ENCODE results near the gene HNRNPUL2. TPM values are rescaled to one million over a fixed set of nuclear protein-coding genes. Genes with fewer than 3 reads are reported as not detected.

HNRNPUL2 gene
- total and polyA plus RNA-seq, 9 of the 15 experiments (the other 6 are each of a cell fraction or from before 2014, with no cell fraction given) = 0.89 to 44.3 (median 15.2) TPM

DNA sequence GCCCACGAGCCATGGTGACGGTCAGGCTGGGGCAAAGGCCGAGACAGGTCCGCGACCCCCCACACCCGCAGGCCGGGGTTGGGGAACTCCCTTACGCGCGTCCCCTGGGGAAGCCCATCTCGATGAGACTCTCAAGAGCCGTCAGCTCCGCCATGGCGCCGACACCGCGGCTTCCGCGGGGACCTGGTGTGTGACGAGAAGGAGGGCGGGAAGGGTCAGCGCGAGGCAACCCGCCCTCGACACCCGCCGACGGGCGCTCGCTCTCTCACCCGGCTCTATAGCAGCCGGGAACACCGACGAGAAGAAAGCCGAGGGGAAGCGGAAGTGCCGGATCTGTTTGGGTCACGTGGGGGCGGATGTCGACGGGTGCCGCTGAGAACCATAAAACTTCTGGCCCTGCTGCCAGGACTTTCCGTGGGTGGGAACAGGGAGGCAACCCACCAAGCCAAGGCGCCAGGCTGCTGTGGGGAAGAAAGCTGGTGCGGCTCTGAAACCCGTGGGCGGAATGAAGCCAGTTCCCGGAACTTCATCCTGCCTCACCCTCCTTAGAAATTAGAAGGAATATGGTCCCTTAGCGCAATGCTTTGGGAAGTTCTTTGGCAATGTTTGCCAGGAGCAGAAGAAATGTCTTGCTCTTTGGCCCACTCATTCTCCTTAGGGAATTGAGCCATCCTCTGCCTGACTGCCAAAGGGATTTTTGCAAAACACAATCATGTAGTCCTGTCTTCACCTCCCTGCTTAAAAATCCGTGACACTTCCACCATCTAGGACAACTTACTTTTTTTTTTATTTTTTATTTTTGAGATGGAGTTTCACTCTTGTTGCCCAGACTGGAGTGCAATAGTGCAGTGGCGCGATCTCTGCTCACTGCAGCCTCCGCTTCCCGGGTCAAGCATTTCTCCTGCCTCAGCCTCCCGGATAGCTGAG is 48.2 kb downstream of the HNRNPUL2 start, which contains the start of gene UBXN1 (continued):
- peak; percentile 82 for TF ChIP-seq CBFA2T2 (conservative IDR thresholded peaks at IDR 0.05)
- TF ChIP-seq ZNF583 (CRISPR knock-in tag; IDR thresholded peaks at IDR 0.05) = no peak; the same call in 1 of the 2 replicates
- no peak for TF ChIP-seq PTTG1 (tag; IDR thresholded peaks at IDR 0.05; ENCODE audit: low read depth)
- TF ChIP-seq THRAP3 (IDR thresholded peaks at IDR 0.05; ENCODE audit: borderline replicate concordance) = no peak
- TF ChIP-seq, protein P1, sequence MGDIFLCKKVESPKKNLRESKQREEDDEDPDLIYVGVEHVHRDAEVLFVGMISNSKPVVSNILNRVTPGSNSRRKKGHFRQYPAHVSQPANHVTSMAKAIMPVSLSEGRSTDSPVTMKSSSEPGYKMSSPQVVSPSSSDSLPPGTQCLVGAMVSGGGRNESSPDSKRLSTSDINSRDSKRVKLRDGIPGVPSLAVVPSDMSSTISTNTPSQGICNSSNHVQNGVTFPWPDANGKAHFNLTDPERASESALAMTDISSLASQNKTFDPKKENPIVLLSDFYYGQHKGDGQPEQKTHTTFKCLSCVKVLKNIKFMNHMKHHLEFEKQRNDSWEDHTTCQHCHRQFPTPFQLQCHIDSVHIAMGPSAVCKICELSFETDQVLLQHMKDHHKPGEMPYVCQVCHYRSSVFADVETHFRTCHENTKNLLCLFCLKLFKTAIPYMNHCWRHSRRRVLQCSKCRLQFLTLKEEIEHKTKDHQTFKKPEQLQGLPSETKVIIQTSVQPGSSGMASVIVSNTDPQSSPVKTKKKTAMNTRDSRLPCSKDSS (IDR thresholded peaks at IDR 0.05; ENCODE audit: low read depth, partially characterized antibody) = no peak
- 0 out of 4 replicates have a peak, but pooled peaks of 1 of the 2 experiments have one; percentile 6 for TF ChIP-seq RCOR1 (IDR thresholded peaks at IDR 0.05; ENCODE audit: borderline replicate concordance in 1 of 2, low read depth in 2 of 2, low read length in 2 of 2)
- no peak for TF ChIP-seq MED1 (CRISPR knock-in tag; IDR thresholded peaks at IDR 0.05; ENCODE audit: borderline replicate concordance)
- no peak for TF ChIP-seq HLTF (IDR thresholded peaks at IDR 0.05)
- no peak for TF ChIP-seq MIER1 (IDR thresholded peaks at IDR 0.05; ENCODE audit: low read depth)
- no peak for TF ChIP-seq ZFP30 (CRISPR knock-in tag; IDR thresholded peaks at IDR 0.05; ENCODE audit: borderline replicate concordance)
- TF ChIP-seq, protein P2, sequence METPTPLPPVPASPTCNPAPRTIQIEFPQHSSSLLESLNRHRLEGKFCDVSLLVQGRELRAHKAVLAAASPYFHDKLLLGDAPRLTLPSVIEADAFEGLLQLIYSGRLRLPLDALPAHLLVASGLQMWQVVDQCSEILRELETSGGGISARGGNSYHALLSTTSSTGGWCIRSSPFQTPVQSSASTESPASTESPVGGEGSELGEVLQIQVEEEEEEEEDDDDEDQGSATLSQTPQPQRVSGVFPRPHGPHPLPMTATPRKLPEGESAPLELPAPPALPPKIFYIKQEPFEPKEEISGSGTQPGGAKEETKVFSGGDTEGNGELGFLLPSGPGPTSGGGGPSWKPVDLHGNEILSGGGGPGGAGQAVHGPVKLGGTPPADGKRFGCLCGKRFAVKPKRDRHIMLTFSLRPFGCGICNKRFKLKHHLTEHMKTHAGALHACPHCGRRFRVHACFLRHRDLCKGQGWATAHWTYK (CRISPR knock-in tag; IDR thresholded peaks at IDR 0.05) = no peak; the same call in 1 of the 2 replicates
- TF ChIP-seq CEBPG (CRISPR knock-in tag; IDR thresholded peaks at IDR 0.05) = no peak
- 0 out of 4 replicates have a peak, but pooled peaks of 1 of the 2 experiments have one; percentile 21 for TF ChIP-seq CEBPG (tag; conservative IDR thresholded peaks at IDR 0.05 in 1 of 2, IDR thresholded peaks at IDR 0.05 in 1 of 2)
- no peak for TF ChIP-seq ZNF764 (CRISPR knock-in tag; IDR thresholded peaks at IDR 0.05; ENCODE audit: low read depth)
- TF ChIP-seq, protein P3, sequence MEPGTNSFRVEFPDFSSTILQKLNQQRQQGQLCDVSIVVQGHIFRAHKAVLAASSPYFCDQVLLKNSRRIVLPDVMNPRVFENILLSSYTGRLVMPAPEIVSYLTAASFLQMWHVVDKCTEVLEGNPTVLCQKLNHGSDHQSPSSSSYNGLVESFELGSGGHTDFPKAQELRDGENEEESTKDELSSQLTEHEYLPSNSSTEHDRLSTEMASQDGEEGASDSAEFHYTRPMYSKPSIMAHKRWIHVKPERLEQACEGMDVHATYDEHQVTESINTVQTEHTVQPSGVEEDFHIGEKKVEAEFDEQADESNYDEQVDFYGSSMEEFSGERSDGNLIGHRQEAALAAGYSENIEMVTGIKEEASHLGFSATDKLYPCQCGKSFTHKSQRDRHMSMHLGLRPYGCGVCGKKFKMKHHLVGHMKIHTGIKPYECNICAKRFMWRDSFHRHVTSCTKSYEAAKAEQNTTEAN (CRISPR knock-in tag; IDR thresholded peaks at IDR 0.05) = no peak
- no peak for TF ChIP-seq MYBL2 (IDR thresholded peaks at IDR 0.05; ENCODE audit: low read depth)
- TF ChIP-seq MYBL2 (CRISPR knock-in tag; IDR thresholded peaks at IDR 0.05; ENCODE audit: borderline replicate concordance) = no peak
- peak; percentile 88; the same call in 1 of the 2 replicates for TF ChIP-seq NFRKB (IDR thresholded peaks at IDR 0.05; ENCODE audit: low read depth)
- TF ChIP-seq, protein P4, sequence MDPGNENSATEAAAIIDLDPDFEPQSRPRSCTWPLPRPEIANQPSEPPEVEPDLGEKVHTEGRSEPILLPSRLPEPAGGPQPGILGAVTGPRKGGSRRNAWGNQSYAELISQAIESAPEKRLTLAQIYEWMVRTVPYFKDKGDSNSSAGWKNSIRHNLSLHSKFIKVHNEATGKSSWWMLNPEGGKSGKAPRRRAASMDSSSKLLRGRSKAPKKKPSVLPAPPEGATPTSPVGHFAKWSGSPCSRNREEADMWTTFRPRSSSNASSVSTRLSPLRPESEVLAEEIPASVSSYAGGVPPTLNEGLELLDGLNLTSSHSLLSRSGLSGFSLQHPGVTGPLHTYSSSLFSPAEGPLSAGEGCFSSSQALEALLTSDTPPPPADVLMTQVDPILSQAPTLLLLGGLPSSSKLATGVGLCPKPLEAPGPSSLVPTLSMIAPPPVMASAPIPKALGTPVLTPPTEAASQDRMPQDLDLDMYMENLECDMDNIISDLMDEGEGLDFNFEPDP (CRISPR knock-in tag; IDR thresholded peaks at IDR 0.05) = no peak
- TF ChIP-seq, protein P5, sequence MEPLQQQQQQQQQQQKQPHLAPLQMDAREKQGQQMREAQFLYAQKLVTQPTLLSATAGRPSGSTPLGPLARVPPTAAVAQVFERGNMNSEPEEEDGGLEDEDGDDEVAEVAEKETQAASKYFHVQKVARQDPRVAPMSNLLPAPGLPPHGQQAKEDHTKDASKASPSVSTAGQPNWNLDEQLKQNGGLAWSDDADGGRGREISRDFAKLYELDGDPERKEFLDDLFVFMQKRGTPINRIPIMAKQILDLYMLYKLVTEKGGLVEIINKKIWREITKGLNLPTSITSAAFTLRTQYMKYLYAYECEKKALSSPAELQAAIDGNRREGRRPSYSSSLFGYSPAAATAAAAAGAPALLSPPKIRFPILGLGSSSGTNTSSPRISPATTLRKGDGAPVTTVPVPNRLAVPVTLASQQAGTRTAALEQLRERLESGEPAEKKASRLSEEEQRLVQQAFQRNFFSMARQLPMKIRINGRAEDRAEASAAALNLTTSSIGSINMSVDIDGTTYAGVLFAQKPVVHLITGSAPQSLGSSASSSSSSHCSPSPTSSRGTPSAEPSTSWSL (CRISPR knock-in tag; IDR thresholded peaks at IDR 0.05; ENCODE audit: borderline replicate concordance) = no peak
